Right lobe of liver (tissue), 6 donors: ENCODE results near the gene CTBP1. TPM values are rescaled to one million over a fixed set of nuclear protein-coding genes. Genes with fewer than 3 reads are reported as not detected.
A peak's percentile ranks its signal among the peaks of the same experiment; 100 is the strongest.

Experiments used
- ATAC-seq, 4 donors: fragments of 200-7000 bp; cut with Tn5 transposase; one replicate each; pipeline ENCODE4 v1.9.1; 2020; ENCODE audit warnings: mild to moderate bottlenecking in 4 of 4, moderate library complexity in 4 of 4
- DNase-seq, 3 donors: peaks; one replicate each; pipeline ENCODE4 v3.0.0-alpha.2; 2020
- H3K27ac ChIP-seq, 3 donors: fragments of 200-600 bp; one replicate each; pipeline ENCODE4 v1.8.0; 2022
- H3K27me3 ChIP-seq, 2 donors: fragments of 200-600 bp; one replicate each; pipeline ENCODE4 v1.8.0; 2022
- H3K36me3 ChIP-seq, 4 donors: fragments of 200-600 bp; sonication (generic) in 1 of 4; one replicate each; pipeline versions ENCODE4 v1.5.1 to v1.8.0; 2017 to 2022; ENCODE audit warnings: control low read depth in 1 of 4
- H3K4me1 ChIP-seq, 4 donors: fragments of 200-600 bp; sonication (generic) in 1 of 4; one replicate each; pipeline versions ENCODE4 v1.5.1 to v1.8.0; 2017 to 2022; ENCODE audit warnings: control low read depth in 1 of 4
- H3K4me3 ChIP-seq, 3 donors: fragments of 200-600 bp; one replicate each; pipeline ENCODE4 v1.8.0; 2022
- H3K9me3 ChIP-seq, 4 donors: fragments of 200-600 bp; sonication (generic) in 1 of 4; one replicate each; pipeline versions ENCODE4 v1.5.1 to v1.8.0; 2017 to 2022; ENCODE audit warnings: control low read depth in 1 of 4
- POLR2A ChIP-seq: fragments of 450-650 bp; IDR thresholded peaks from one replicate; pipeline ENCODE4 v1.6.1; 2017; ENCODE audit warnings: antibody characterized with exemption, mild to moderate bottlenecking
- WGBS: methylation state at CpG from one replicate; pipeline ENCODE4 v1.1.6; 2018; ENCODE audit warnings: low coverage, low lambda C conversion rate; ENCODE audit not compliant: insufficient coverage; ENCODE audit errors: missing lambda C conversion rate; 5-methylcytosine and 5-hydroxymethylcytosine counted together
- intact Hi-C, 2 donors: fragments of 100-400 bp; cut with DNase I; formaldehyde crosslinking; loops; one replicate each; pipeline versions ENCODE4 v1.11.2 to v1.14.1; 2022
- total RNA-seq, 6 experiments: library from RNA; depleted of rRNA in 2 of 6; stranded (reverse); fragments of >200 nt in 2 of 6; fragmentation: NEBNext Ultra II Directional in 3 of 6; extraction: Animal tissue kit (Norgen Biotek cat#: 25700) in 3 of 6; gene quantifications; one replicate each; pipeline versions ENCODE4 v1.1.0 to v1.2.4, GENCODE V29; 2016 to 2023
- TF ChIP-seq, protein P1 (sequence below), 4 donors: fragments of 200-600 bp in 3 of 4; fragments of 450-650 bp in 1 of 4; IDR thresholded peaks; one replicate each; pipeline versions ENCODE4 v1.5.1 to v1.8.0; 2016 to 2022; ENCODE audit warnings: antibody characterized with exemption in 4 of 4, mild to moderate bottlenecking in 2 of 4
- donor health status: DM: no; HTN: yes; CAD: no.
- donor health status: DM: no; HTN: no; CAD: no.
- donor health status: DM: no; HTN: no; CAD: no.
- donor health status: DM: no; HTN: yes; CAD: no.
- donor health status: DM: no; HTN: yes; CAD: no.

The CTBP1 gene
- total RNA-seq, 6 experiments from 2014 or later: 74.8 to 85.5 (median 79.4) TPM

DNA sequence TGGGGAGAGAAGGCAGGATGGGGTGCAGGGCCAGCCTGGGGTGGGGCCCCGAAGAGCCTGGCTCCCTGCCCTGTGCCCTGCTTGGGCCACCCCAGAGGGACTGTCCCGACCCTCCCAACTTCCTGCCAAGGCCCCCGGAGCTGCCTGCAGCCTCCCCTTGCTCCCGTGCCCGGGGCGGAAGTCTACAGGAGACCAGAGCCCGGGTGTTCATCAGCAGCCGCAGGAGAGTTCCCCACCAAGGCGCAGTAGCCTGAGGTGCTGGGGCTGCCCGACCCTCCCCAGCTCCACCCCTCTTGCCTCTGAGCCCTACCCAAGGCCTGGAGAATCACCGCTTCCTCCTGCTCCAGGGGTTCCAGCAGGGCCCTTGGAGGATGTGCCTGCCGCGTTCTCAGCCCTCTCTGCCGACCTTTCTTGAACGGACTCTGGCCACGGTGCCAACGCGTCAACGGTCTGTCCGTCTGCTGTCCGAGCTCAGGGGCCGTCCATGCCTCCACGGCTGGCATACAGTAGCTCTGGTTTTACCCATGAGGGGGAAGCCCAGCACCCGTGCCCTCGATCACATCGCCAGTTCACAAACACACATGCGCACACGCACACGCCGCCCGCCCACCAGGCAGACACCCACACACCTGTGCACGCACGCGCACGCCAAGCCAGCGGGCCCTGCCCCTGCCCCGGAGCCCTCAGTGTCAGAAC lies 40.5 kb downstream of the CTBP1 start:
- no peak overlapping the region for H3K27ac ChIP-seq
- peak; percentile 36 to 56 (median 52) for DNase-seq
- H3K36me3 ChIP-seq: peaks cover 0 to 29% (median 7%) of the 10 kb centered on the region in 4 donors
- H3K4me3 ChIP-seq: no peak overlapping the region
- 100% methylated on average over 6 of the region's 37 CpGs for WGBS
- H3K9me3 ChIP-seq: no peaks in the 10 kb centered on the region
- no peaks in the 10 kb centered on the region for H3K27me3 ChIP-seq
- intact Hi-C loops: loop anchor here in 1 of 2 donors (5.0 kb wide), 1 partner anchor 41 kb away; no protein-coding TSS in a partner anchor
- peak in 1 of 4 donors; percentile 1 for ATAC-seq
- TF ChIP-seq, protein P1, sequence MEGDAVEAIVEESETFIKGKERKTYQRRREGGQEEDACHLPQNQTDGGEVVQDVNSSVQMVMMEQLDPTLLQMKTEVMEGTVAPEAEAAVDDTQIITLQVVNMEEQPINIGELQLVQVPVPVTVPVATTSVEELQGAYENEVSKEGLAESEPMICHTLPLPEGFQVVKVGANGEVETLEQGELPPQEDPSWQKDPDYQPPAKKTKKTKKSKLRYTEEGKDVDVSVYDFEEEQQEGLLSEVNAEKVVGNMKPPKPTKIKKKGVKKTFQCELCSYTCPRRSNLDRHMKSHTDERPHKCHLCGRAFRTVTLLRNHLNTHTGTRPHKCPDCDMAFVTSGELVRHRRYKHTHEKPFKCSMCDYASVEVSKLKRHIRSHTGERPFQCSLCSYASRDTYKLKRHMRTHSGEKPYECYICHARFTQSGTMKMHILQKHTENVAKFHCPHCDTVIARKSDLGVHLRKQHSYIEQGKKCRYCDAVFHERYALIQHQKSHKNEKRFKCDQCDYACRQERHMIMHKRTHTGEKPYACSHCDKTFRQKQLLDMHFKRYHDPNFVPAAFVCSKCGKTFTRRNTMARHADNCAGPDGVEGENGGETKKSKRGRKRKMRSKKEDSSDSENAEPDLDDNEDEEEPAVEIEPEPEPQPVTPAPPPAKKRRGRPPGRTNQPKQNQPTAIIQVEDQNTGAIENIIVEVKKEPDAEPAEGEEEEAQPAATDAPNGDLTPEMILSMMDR (IDR thresholded peaks at IDR 0.05): no peak
- no peak for TF ChIP-seq POLR2A
- H3K4me1 ChIP-seq: peaks cover 0 to 32% (median 9%) of the 10 kb centered on the region in 4 donors

DNA sequence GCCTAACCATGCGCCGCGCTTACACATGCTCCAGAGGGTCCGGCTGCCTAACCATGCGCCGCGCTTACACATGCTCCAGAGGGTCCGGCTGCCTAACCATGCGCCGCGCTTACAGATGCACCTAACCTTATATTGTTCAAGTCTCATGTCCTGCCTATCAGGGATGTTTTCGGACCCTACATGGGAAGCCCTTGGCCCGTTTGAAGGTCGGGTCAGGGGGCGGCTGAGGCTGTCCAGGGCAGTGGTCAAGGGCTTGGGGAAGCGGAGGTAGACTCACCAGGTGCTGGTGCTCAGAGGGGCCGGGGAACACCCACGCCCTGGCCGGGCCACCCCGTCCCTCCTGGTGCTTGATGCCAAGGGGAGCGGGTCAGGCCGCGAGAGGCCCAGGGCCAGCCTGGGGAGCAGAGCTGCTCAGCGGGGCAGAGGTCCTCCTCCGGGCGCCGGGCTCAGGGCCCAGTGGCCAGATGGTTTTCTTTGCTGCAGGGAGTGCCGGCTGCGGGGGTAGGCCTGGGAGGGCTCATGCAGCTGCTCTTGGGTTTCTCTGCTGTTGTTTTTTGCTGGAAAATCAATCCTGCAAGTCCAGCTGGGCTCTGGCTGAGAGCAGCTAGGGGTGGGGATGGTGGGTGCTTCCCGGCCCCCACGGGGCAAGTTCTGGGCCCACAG lies 41.2 kb downstream of the CTBP1 start:
- whole genome bisulfite sequencing: 60% methylated on average over 7 of the region's 31 CpGs
- Histone ChIP-seq H3K4me1 (peaks cover 0 to 32% (median 9%) of the 10 kb centered on the region in 4 donors), H3K9me3 (no peaks in the 10 kb centered on the region), H3K27ac (peak overlapping the region in 1 of 3 donors; percentile 6), H3K4me3 (no peak overlapping the region), H3K36me3 (peaks cover 0 to 22% (median 4%) of the 10 kb centered on the region in 4 donors), H3K27me3 (no peaks in the 10 kb centered on the region)
- peak; percentile 48 to 68 (median 61) for DNase-seq
- ATAC-seq: peak; percentile 12 to 43 (median 28)
- TF ChIP-seq, protein P1 (IDR thresholded peaks at IDR 0.05): no peak
- TF ChIP-seq POLR2A: no peak
- intact Hi-C loops: loop anchor here in 1 of 2 donors (5.0 kb wide), 1 partner anchor 40 kb away; no protein-coding TSS in a partner anchor

DNA sequence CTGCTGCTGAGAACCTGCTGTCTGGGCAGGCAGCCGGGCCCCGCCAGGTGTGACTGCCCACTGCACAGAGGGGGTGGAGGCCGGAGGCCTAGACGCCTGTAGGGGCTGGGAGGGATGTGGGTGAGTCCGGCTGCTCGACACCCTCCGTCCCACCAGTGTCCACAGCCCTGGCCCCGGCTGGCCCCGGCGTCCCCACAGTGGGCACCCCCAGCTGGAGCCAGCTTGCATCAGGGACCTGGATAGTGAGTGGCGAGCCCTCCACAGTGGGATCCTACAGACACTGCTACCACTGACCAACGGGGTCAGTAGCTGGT lies 41.8 kb downstream of the CTBP1 start:
- Histone ChIP-seq H3K36me3 (peaks cover 0 to 16% (median under 1%) of the 10 kb centered on the region in 4 donors), H3K4me3 (no peak overlapping the region), H3K27me3 (no peaks in the 10 kb centered on the region), H3K27ac (no peak overlapping the region), H3K9me3 (no peaks in the 10 kb centered on the region), H3K4me1 (peaks cover 0 to 32% (median 9%) of the 10 kb centered on the region in 4 donors)
- peak in 2 of 3 donors; percentile 18 to 56 for DNase-seq
- ATAC-seq: no peak
- intact Hi-C loops: loop anchor here in 1 of 2 donors (5.0 kb wide), 1 partner anchor 40 kb away; no protein-coding TSS in a partner anchor
- TF ChIP-seq, protein P1 (IDR thresholded peaks at IDR 0.05): no peak
- no peak for TF ChIP-seq POLR2A
- no CpG with 5 or more reads among the region's 12 CpGs for WGBS

DNA sequence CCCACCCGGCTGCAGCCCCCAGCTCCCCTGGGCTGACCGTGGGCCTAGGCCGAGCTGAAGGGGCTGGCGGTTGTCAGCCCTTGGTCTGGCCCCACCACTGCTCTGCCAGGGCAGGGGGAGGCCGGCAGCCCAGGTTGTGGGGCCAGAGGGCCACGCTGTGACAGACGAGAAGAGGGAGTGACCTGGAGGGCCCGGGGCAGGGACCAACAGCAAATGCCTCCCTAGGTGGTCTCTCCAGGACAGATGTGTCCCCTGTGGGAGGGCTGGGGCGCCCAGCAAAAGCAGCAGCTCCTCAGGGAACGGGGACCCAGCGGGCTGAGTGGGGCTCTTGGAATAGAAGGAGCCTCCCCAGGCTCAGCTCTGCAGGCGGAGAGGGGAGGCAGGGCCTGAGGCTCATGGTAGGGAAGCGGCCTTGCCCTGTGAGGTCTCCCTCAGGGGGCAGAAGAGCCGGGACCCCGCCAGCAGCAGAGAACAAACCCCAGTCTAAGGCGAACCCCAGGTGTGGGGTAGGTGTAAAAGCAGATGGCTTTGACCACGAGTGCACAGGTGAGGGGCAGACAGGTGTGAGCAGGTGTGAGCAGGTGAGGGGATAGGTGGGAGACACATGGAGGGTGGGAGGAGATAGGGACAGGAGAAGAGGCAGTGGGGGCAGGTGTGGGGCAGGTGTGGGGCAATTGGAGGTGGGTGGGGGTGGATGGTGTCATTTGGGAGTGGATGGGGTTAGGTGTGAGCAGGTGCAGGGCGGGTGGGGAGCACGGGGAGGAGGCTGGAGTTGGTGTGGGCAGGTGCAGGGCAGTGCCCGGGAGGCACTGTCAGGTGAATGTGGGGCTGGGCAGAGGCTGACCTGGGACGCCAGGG lies 42.4 kb downstream of the CTBP1 start:
- TF ChIP-seq POLR2A: no peak
- TF ChIP-seq, protein P1 (IDR thresholded peaks at IDR 0.05): no peak
- Histone ChIP-seq H3K9me3 (no peaks in the 10 kb centered on the region), H3K27me3 (no peaks in the 10 kb centered on the region), H3K27ac (no peak overlapping the region), H3K36me3 (peaks cover 0 to 10% (median 0%) of the 10 kb centered on the region in 4 donors), H3K4me3 (no peak overlapping the region), H3K4me1 (peaks cover 0 to 32% (median 9%) of the 10 kb centered on the region in 4 donors)
- WGBS: 87% methylated on average over 11 of the region's 21 CpGs
- no peak for ATAC-seq
- DNase-seq: peak in 2 of 3 donors; percentile 21 to 48
- intact Hi-C loops: loop anchor here in 1 of 2 donors (5.0 kb wide), 1 partner anchor 39 kb away; no protein-coding TSS in a partner anchor
